NK-92 (cell line): Measurements from ENCODE around the gene LRRC27.
"Not testable (repeated sequence)": the region's sequence is repeated elsewhere in the genome, so short reads cannot be mapped to it uniquely, and the experiment has no call there.

Source experiments
- DNase-seq: peaks from one replicate; lab custom pipeline; 2025; ENCODE audit not compliant: unreplicated experiment; lab: John Stamatoyannopoulos, UW

The LRRC27 gene

GRCh38 chr10:132336064-132336746, 4.2 kb downstream of the LRRC27 start:
- DNase-seq: no peak

DNA sequence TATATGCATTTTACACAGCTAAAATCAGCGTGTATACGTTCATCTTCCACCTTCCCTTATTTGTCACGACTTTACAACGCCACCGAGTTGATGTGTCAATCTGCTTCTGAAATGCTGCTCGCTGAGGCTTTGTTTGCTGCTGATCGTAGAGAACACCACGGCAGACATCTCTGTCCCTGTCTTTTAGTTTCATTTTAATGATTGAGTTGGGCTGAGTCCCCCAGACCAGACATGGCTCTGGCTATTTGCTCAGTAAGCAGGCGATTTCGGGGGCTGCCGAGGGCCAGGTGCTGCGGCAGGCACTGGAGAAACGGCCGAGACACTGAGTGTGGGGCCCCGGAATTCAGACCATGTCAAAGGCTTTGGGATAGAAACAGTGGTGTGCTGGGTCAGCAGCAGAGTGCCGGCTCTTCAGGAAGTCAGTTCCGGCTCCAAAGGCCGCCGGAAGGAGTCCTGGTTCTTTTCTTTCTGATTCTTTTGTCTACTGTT, 5.0 kb downstream of the LRRC27 start:
- DNase-seq: no peak

DNA sequence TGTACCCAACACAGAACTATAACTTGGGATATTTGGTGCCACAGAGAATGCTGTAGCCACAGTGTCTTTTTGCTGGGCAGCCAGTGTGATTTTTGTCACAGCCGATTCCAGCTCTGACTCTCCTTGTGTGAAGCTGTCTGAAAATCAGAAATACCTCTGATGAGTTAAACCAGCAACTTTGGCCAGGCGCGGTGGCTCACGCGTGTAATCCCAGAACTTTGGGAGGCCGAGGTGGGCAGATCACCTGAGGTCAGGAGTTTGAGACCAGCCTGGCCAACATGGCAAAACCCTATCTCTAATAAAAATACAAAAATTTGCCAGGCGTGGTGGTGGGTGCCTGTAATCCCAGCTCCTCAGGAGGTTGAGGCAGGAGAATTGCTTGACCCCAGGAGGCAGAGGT, 5.9 kb downstream of the LRRC27 start:
- not testable (repeated sequence) for DNase-seq

DNA sequence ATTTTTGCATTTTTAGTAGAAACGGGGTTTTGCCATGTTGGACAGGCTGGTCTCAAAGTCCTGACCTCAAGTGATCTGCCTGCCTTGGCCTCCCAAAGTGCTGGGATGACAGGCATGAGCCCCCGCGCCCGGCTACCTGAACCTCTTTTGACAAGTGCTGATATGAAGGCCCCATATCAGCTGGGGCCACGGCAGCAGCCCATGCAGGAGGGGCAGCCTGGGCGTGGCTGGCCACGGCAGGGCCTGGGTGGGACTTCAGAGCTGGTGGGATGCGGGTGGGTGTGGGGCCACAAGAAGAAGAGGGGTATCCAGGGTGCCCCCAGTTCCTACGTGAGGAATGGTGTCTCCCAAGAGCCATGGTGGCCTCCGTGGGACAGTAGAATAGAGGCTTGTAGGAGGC, 6.9 kb downstream of the LRRC27 start:
- DNase-seq: no peak

DNA sequence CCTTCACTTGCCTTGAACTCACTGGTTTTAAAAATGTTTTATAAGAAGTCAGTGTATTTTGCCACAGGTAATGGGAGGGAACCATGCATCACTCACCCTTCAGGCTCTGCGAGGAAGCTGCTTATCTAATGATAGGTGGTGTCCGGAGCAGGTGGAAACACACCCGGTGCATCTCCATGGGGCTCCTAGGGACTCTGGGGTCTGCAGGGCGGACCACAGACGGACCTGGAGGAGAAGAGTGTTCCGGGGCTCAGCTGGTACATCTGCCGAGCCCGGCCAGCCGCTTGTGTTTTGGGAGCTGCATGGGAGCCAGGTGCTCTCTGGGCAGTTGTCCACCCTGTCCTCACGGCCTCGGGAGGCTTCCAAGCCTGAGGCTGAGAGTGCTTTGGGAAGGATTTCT, 7.3 kb downstream of the LRRC27 start:
- DNase-seq: no peak

DNA sequence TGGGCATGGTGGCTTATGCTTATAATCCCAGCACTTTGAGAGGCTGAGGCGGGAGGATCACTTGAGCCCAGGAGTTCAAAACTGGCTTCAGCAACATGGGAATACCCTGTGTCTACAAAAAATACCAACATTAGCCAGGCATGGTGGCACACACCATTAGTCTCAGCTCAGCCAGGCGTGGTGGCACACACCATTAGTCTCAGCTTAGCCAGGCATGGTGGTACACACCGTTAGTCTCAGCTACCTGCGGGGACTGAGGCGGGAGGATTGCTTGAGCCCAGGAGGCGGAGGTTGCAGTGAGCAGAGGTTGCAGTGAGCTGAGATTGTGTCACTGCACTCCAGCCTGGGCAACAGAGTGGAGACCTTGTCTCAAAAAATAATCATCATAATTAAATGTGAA, 9.0 kb downstream of the LRRC27 start:
- no peak for DNase-seq

DNA sequence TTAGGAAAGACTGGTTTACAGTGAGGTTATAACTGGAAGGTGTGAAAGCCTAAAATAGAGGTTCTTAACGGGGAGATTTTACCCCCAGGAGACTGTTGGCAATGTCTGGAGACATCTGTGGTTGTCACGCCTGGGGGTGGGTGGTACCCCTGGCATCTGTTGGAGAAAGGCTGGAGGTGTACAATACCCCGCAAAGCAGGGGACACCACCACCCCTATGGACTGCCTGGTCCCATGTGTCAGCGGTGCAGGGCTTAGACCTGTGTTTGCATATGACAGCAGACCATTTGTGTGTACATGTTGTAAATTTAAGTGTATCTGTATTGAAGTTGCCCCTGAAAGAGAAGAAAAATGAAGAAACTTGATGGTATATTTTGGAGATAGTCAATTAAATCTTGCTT, 9.8 kb downstream of the LRRC27 start:
- DNase-seq: no peak

DNA sequence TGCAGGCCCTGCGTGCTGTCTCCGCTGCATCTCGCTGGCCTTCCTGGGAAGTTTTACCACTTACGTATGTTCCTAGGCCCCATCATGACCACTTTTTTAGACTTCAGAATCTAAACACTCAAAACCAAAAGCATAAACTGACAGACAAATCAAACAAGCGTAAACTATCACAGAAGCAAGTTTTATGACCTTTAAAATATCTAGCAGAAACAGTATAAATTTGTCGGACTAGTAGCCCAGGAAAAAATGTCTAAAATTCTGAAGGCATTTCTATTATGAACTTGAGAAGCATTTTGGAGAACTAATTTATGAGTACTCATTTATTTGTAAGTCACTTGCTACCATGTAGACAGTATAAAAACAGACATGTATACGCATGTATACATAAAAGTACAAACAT, 10.6 kb downstream of the LRRC27 start:
- no peak for DNase-seq

DNA sequence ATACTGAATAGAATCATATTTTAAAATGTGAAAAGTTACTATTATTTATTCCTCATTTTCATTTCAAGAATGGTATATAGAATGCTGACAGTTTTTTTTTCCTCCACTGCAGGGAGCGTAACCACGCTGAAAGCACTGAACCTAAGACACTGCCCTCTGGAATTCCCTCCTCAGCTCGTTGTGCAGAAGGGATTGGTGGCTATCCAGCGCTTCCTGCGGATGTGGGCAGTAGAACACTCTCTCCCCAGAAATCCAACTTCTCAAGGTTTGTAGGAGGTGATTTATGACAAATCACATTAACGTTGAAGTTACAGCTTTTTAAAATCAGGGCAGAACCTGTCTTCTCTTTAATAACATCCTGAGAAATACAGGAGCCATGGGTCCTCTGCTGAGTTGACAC, 12.4 kb downstream of the LRRC27 start:
- DNase-seq: no peak

DNA sequence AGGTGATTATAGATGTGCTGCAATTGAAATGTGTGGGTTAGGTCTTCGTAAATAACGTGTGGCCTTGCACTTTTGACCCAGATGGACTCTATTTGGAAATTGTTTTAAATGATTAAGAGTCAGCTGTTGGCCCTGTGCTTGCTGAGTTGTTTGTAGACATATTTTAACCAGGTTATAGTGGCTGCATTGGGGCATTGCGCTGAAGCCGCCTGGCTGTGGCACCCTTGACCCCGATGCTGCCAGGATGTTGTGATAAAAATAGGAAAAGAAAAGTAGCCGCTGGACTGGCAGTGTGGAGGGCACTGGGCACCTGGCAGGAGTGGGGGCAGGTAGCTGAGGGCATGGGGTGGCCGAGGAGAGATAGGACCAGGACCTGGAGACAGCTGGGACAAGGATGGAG, 13.4 kb downstream of the LRRC27 start:
- DNase-seq: no peak

GRCh38 chr10:132346806-132347205, 14.8 kb downstream of the LRRC27 start:
- no peak for DNase-seq

DNA sequence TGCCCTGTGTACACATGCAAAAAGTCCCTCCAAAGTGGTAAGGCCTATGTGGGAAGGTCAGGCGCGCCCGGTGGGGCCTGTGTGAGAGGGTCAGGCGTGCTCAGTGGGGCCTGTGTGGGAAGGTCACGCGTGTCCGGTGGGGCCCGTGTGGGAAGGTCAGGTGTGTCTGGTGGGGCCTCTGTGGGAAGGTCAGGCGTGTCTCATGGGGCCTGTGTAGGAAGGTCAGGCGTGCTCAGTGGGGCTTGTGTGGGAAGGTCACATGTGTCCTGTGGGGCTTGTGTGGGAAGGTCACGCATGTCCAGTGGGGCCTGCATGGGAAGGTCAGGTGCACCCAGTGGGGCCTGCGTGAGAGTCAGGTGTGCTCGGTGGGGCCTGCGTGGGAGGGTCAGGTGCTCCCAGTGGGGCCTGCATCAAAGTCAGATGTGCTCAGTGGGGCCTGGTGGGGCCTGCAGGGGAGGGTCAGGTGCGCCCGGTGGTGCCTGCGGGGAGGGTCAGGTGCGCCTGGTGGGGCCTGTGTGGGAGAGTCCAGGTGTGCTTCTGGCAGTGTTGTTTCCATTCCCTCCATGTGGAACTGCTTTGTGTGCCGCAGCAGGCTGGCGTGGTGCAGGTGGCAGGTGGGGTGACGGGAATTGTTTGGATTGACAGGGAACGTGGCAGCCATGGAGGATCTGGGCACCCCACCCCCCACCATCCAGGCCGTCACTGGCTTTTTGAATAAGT, 15.4 kb downstream of the LRRC27 start:
- DNase-seq: no peak

GRCh38 chr10:132347931-132348267, 15.9 kb downstream of the LRRC27 start:
- DNase-seq: no peak

DNA sequence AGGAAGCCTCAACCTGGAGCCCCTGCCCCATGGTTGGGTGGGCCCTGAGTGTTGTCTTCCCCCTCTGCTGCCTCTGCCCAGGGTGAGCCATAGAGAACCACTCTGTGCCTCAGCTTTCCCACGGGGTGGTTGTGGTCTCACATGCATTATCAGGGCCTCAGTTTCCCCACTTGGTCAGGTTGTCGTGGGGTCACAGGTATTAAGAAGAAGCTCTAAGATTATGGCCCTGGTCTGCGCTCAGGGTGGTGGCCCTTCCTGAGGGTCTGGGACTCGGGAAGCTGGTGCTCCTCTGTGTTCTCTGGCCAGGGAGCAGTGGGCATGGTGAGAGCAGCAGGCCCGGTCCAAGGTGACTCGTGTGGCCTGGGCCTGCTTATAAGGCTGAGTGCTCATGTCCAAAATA, 17.8 kb downstream of the LRRC27 start:
- no peak for DNase-seq

GRCh38 chr10:132350391-132350790, 18.4 kb downstream of the LRRC27 start:
- no peak for DNase-seq

DNA sequence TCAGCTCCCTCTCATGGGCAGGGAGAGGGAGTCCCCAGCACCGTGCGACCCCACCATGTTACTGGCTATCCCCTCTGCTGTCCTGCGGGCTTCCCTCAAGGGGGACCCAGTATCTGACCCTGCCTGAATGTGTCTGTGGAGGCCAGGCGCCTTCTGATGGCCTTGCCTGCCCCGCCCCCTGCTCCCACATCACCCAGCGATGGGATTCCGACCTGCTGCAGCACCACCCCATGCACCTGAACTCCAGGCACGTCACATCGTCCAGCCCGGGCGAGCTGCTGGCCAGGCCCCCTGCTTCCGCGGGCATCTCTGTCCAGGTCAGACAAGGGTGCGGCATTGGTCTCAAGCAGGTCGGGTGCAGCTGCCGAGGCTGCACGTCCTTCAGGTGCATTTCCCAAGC, 19.0 kb downstream of the LRRC27 start:
- DNase-seq: no peak

DNA sequence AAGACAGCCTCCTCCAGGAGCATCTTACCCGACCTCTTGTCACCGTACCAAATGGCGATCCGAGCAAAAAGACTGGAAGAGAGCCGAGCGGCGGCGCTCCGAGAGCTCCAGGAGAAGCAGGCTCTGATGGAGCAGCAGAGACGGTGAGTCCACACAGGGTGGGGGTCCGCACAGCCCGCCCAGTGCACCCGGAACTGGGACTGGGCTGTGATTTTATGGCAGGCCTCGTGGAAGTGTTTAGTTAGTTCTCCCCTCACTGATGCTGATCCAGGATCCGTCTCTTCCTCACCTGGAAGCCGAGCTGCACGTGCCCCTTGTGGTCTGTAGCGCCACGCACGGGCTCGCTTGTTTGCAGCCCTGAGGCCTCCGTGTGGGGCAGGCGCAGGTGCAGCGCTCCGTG, 19.6 kb downstream of the LRRC27 start:
- DNase-seq: no peak

DNA sequence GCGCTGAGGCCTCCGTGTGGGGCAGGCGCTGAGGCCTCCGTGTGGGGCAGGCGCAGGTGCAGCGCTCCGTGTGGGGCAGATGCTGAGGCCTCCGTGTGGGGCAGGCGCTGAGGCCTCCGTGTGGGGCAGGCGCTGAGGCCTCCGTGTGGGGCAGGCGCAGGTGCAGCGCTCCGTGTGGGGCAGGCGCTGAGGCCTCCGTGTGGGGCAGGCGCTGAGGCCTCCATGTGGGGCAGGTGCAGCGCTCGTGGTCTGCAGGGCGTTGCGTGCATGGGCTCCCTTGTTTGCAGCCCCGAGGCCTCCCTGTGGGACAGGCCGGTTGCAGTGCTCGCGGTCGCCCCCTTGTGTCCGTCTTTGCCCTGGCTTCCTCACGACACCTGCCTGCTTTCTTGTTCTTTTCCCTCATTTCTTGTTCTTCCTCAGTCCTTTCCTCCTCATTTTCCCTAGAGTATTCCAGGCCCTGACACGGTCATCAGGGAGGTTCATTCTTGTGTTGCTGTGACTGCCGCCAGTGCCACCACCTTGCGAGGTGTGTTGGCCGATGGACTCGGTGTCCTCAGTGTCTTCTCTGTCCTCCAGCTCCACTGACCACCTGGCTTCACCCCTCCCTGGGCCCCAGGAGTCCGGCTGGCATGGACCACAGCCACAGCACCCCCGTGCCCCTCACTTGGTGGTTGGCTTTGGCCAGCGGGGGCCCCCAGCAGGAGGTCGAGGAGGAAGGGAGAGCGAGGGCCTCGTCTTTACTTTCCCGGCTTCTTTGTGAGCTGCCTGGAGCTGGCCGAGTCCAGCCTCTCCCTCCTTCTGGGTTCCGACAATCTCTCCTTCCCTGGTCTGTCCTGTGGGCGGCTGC, 20.7 kb downstream of the LRRC27 start:
- not testable (repeated sequence) for DNase-seq

- no peak for DNase-seq
These were observed 21.7 kb downstream of the LRRC27 start for GRCh38 chr10:132353456-132354355.

GRCh38 chr10:132354356-132355094, 22.5 kb downstream of the LRRC27 start:
- DNase-seq: no peak
